T47D (cell line): Measurements from ENCODE around the gene LRIG3.
"Not testable (repeated sequence)": the region's sequence is repeated elsewhere in the genome, so short reads cannot be mapped to it uniquely, and the experiment has no call there.

Source experiments
- DNase-seq, 2 experiments: peaks; one replicate each; pipeline versions ENCODE4 v3.0.0 to v3.0.0-alpha.2; 2011 to 2012; ENCODE audit warnings: low read depth in 1 of 2, low spot score in 1 of 2
- JUND ChIP-seq: IDR thresholded peaks from 2 replicates; pipeline ENCODE4 v1.6.1; 2012; ENCODE audit warnings: low read depth
- in situ Hi-C: cut with HindIII; loops from 2 replicates; pipeline ENCODE4 v1.10.0; 2016; ENCODE audit warnings: low sequenced_read_pairs, low pct_unique_long_range_greater_than_20kb

LRIG3 gene

GRCh38 chr12:58906917-58907316 lies 13.4 kb downstream of the LRIG3 start:
- in situ Hi-C loops = no loop called here
- no peak for DNase-seq
- TF ChIP-seq JUND = no peak

GRCh38 chr12:58905422-58905821 lies 14.9 kb downstream of the LRIG3 start:
- in situ Hi-C loops = no loop called here
- DNase-seq = no peak
- no peak for TF ChIP-seq JUND

- in situ Hi-C loops, DNase-seq: not testable (repeated sequence)
These were observed 17.6 kb downstream of the LRIG3 start for GRCh38 chr12:58902726-58903125.

GRCh38 chr12:58901664-58902063 lies 18.6 kb downstream of the LRIG3 start:
- no peak for TF ChIP-seq JUND
- in situ Hi-C loops = no loop called here
- no peak for DNase-seq

GRCh38 chr12:58897969-58898368 lies 22.3 kb downstream of the LRIG3 start:
- in situ Hi-C loops = no loop called here
- TF ChIP-seq JUND = no peak
- DNase-seq = no peak

DNA sequence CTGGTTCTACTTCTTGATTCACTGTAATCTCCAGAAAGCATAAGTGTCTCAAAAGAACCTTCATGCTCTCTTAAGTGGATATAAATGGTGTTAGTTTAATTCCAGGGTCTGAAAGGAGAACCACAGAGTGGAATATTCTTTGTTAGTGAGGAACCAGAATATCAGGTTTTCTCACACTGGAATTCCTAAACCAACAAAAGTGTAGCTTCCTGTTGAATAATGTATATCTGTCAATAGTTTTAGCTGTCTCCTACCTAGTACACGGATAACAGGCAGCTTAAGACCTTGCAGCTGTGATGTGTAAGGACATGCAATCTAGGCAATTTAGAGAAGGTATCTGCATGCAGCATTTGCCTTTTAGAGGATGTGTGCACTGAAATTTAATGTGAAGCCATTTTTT lies 24.0 kb downstream of the LRIG3 start:
- TF ChIP-seq JUND = no peak
- in situ Hi-C loops = no loop called here
- peak in 1 of 2 experiments; percentile 73 for DNase-seq

GRCh38 chr12:58895053-58895452 lies 25.3 kb downstream of the LRIG3 start:
- no peak for DNase-seq
- TF ChIP-seq JUND = no peak
- in situ Hi-C loops = no loop called here

DNA sequence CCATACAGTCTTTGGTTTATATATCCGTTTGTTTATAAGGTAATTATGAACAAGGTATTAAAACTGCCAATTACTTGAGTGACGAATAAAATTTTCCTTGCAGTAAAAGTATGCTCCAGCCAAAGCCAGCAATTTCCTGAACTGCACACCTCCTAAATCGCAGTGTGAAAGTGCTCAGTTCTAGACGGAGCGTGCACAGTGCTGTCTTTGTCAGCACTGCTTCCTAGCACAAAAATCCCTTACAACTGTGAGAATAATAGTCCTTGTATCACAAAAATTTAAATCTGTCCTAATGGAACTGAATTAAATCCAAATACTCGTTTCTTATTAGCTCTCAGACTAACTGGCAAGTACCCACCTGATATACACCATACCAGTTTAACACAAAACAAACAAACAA lies 26.3 kb downstream of the LRIG3 start:
- in situ Hi-C loops = no loop called here
- no peak for DNase-seq
- TF ChIP-seq JUND = no peak

- in situ Hi-C loops = no loop called here
- no peak for DNase-seq
- no peak for TF ChIP-seq JUND
These were observed 26.8 kb downstream of the LRIG3 start for GRCh38 chr12:58893495-58893894.

DNA sequence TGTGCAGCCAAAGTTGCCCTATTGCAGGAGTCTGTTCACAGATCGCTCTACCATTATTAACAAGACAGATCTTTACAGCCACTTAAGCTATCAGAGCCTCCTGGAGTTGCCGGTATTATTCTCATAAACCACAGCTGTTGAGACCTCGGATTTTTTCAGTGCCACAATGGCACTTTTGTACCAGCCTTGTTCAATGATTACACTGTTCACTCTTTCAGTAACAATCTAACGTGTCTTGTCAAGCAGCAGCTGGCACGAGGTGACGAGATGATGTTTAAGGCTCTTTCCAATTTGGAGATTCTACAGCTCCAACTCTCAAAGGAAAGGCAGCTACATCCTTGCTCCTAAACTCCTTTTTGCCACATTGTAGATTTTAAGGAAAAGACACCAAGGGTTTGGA lies 30.7 kb downstream of the LRIG3 start:
- DNase-seq = no peak
- in situ Hi-C loops = no loop called here
- TF ChIP-seq JUND = no peak

DNA sequence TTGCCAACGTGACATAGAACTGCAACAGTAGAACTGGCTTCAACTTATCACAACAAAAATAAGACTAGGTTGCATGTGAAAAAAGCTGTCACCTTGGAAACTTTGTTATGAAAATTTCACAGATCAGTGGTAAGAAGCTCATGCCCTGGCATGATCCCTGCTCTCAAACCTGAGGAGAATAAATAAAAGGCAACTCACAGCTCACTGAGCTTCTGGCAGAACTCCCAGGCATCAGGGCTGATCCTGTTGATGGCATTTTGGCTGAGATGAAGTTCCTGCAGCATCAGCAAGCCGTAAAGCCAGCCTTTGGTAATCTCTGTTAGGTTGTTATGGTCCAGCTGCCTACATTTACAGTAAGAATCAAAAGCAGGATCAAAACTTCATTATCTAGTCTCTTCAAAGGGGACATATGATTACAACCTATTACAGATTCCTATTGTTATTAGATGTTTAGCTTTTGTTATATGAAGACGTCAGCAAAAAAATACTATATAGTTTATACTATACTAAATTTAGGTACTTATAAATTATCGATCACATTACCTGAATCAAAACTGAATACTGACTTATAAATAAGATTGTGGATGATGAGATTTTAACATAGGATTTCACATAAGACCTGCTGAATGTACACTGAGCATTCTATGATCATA lies 32.0 kb downstream of the LRIG3 start:
- no peak for DNase-seq
- in situ Hi-C loops = no loop called here
- TF ChIP-seq JUND = no peak

GRCh38 chr12:58887068-58887467 lies 33.2 kb downstream of the LRIG3 start:
- in situ Hi-C loops = no loop called here
- no peak for DNase-seq
- no peak for TF ChIP-seq JUND

GRCh38 chr12:58886474-58886873 lies 33.8 kb downstream of the LRIG3 start:
- DNase-seq = no peak
- TF ChIP-seq JUND = no peak
- in situ Hi-C loops = no loop called here

DNA sequence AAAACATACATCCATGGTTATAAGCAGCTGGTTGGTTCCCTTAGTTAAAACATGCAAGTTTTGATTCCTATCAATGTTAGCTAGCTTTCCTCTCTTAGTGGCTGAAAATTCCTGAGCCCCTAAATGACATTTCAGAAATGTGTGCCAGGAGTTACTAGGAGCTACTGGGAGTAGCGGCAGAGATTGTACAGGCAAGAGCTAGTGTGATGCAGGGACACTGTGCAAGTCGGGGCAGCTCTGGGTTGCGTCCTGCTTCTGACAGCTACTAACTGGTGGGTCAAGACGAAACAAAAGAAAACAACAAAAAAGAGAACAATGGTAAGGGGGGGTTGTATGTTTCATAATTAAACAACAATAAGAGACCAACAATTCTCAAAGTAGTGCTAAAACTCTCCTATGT lies 35.4 kb downstream of the LRIG3 start:
- no peak for DNase-seq
- TF ChIP-seq JUND = no peak
- in situ Hi-C loops = no loop called here
